HAP-1 (cell line): ENCODE results near the gene GARNL3.

Experiments used
- DNase-seq, 2 experiments: peaks; one replicate each; pipeline ENCODE4 v3.0.0-alpha.2; 2016 to 2020; ENCODE audit warnings: low spot score in 2 of 2
- H3K27me3 ChIP-seq: fragments of 250-450 bp; sonication (Bioruptor Pico); 2 replicates; pipeline ENCODE4 v1.5.1; 2020; ENCODE audit warnings: low read depth, mild to moderate bottlenecking, moderate library complexity
- H3K36me3 ChIP-seq: fragments of 250-450 bp; sonication (Bioruptor Pico); replicated peaks from 2 replicates; pipeline ENCODE4 v1.5.1; 2020; ENCODE audit warnings: mild to moderate bottlenecking
- H3K4me1 ChIP-seq: fragments of 250-450 bp; sonication (Bioruptor Pico); 2 replicates; pipeline ENCODE4 v1.5.1; 2020; ENCODE audit warnings: mild to moderate bottlenecking
- H3K4me3 ChIP-seq: fragments of 250-450 bp; sonication (Bioruptor Pico); 2 replicates; pipeline ENCODE4 v1.5.1; 2020; ENCODE audit warnings: mild to moderate bottlenecking, moderate library complexity
- H3K9me3 ChIP-seq: fragments of 250-450 bp; sonication (Bioruptor Pico); 2 replicates; pipeline ENCODE4 v1.5.1; 2020; ENCODE audit warnings: mild to moderate bottlenecking, moderate library complexity
- in situ Hi-C: fragments of 300-500 bp; cut with MboI; formaldehyde crosslinking; loops from 3 replicates; pipeline ENCODE4 v1.14.3; 2020; ENCODE audit warnings: low sequenced_read_pairs, inconsistent platforms, mixed read lengths

The GARNL3 gene

GRCh38 chr9:127277099-127277498 is 12.5 kb downstream of the GARNL3 start:
- Histone ChIP-seq H3K4me1 (peaks cover 6% of the 10 kb centered on the region; the same call in 1 of the 2 replicates), H3K9me3 (no peaks in the 10 kb centered on the region), H3K4me3 (no peak overlapping the region), H3K27me3 (no peaks in the 10 kb centered on the region), H3K36me3 (no peaks in the 10 kb centered on the region; the same call in 1 of the 2 replicates)
- DNase-seq = no peak
- in situ Hi-C loops = no loop called here

GRCh38 chr9:127277770-127278169 is 13.2 kb downstream of the GARNL3 start:
- in situ Hi-C loops = no loop called here
- Histone ChIP-seq H3K4me1 (peaks cover 6% of the 10 kb centered on the region; the same call in 1 of the 2 replicates), H3K9me3 (no peaks in the 10 kb centered on the region), H3K4me3 (no peak overlapping the region), H3K27me3 (no peaks in the 10 kb centered on the region), H3K36me3 (no peaks in the 10 kb centered on the region; the same call in 1 of the 2 replicates)
- no peak for DNase-seq

- DNase-seq = no peak
- H3K4me1 ChIP-seq = peaks cover 6% of the 10 kb centered on the region; the same call in 1 of the 2 replicates
- no peaks in the 10 kb centered on the region for H3K9me3 ChIP-seq
- H3K36me3 ChIP-seq = no peaks in the 10 kb centered on the region; the same call in 1 of the 2 replicates
- no peak overlapping the region for H3K4me3 ChIP-seq
- in situ Hi-C loops = no loop called here
- H3K27me3 ChIP-seq = no peaks in the 10 kb centered on the region
Measured at GRCh38 chr9:127278372-127278771, 13.8 kb downstream of the GARNL3 start.

GRCh38 chr9:127279717-127280285 is 15.2 kb downstream of the GARNL3 start:
- Histone ChIP-seq H3K36me3 (no peaks in the 10 kb centered on the region), H3K4me1 (peaks cover 6% of the 10 kb centered on the region; the same call in 1 of the 2 replicates), H3K27me3 (no peaks in the 10 kb centered on the region), H3K4me3 (no peak overlapping the region), H3K9me3 (no peaks in the 10 kb centered on the region)
- DNase-seq = no peak
- in situ Hi-C loops = no loop called here

- H3K4me3 ChIP-seq = no peak overlapping the region
- in situ Hi-C loops = no loop called here
- H3K9me3 ChIP-seq = no peaks in the 10 kb centered on the region
- H3K4me1 ChIP-seq = peaks cover 6% of the 10 kb centered on the region; the same call in 1 of the 2 replicates
- H3K27me3 ChIP-seq = no peaks in the 10 kb centered on the region
- DNase-seq = no peak
- H3K36me3 ChIP-seq = no peaks in the 10 kb centered on the region
Measured at GRCh38 chr9:127280880-127281660, 16.5 kb downstream of the GARNL3 start.

- H3K4me3 ChIP-seq = no peak overlapping the region
- no peaks in the 10 kb centered on the region for H3K36me3 ChIP-seq
- peaks cover 4% of the 10 kb centered on the region; the same call in 1 of the 2 replicates for H3K4me1 ChIP-seq
- DNase-seq = no peak
- no peaks in the 10 kb centered on the region for H3K9me3 ChIP-seq
- no peaks in the 10 kb centered on the region for H3K27me3 ChIP-seq
- in situ Hi-C loops = no loop called here
Measured at GRCh38 chr9:127281891-127282290, 17.3 kb downstream of the GARNL3 start.

GRCh38 chr9:127282611-127283010 is 18.0 kb downstream of the GARNL3 start:
- 0 out of 2 replicates have a peak, but pooled peaks cover 4% of the 10 kb centered on the region for H3K4me1 ChIP-seq

GRCh38 chr9:127283135-127283534 is 18.6 kb downstream of the GARNL3 start:
- DNase-seq = no peak
- in situ Hi-C loops = no loop called here
- no peaks in the 10 kb centered on the region for H3K9me3 ChIP-seq
- no peaks in the 10 kb centered on the region for H3K27me3 ChIP-seq
- H3K36me3 ChIP-seq = no peaks in the 10 kb centered on the region
- H3K4me3 ChIP-seq = no peak overlapping the region
- H3K4me1 ChIP-seq = 0 out of 2 replicates have a peak, but pooled peaks cover 4% of the 10 kb centered on the region

More at GRCh38 chr9:127282611-127283010, 18.0 kb downstream of the GARNL3 start:
- H3K4me3 ChIP-seq = no peak overlapping the region
- DNase-seq = no peak
- H3K9me3 ChIP-seq = no peaks in the 10 kb centered on the region
- no peaks in the 10 kb centered on the region for H3K36me3 ChIP-seq
- no peaks in the 10 kb centered on the region for H3K27me3 ChIP-seq
- in situ Hi-C loops = no loop called here

GRCh38 chr9:127283917-127284497 is 19.4 kb downstream of the GARNL3 start:
- H3K36me3 ChIP-seq = no peaks in the 10 kb centered on the region
- no peaks in the 10 kb centered on the region for H3K27me3 ChIP-seq
- H3K9me3 ChIP-seq = no peaks in the 10 kb centered on the region
- in situ Hi-C loops = no loop called here
- no peak overlapping the region for H3K4me3 ChIP-seq
- 0 out of 2 replicates have a peak, but pooled peaks cover 4% of the 10 kb centered on the region for H3K4me1 ChIP-seq
- DNase-seq = no peak

- Histone ChIP-seq H3K4me1 (no peaks in the 10 kb centered on the region), H3K4me3 (no peak overlapping the region), H3K9me3 (no peaks in the 10 kb centered on the region), H3K27me3 (no peaks in the 10 kb centered on the region), H3K36me3 (no peaks in the 10 kb centered on the region)
- in situ Hi-C loops = no loop called here
- DNase-seq = no peak
Measured at GRCh38 chr9:127285965-127286364, 21.4 kb downstream of the GARNL3 start.

GRCh38 chr9:127290561-127291065 is 26.0 kb downstream of the GARNL3 start:
- in situ Hi-C loops = no loop called here
- H3K27me3 ChIP-seq = no peaks in the 10 kb centered on the region
- H3K36me3 ChIP-seq = no peaks in the 10 kb centered on the region
- no peaks in the 10 kb centered on the region for H3K4me1 ChIP-seq
- DNase-seq = no peak
- no peak overlapping the region for H3K4me3 ChIP-seq
- H3K9me3 ChIP-seq = no peaks in the 10 kb centered on the region

- no peak for DNase-seq
- H3K27me3 ChIP-seq = no peaks in the 10 kb centered on the region
- in situ Hi-C loops = no loop called here
- no peak overlapping the region for H3K4me3 ChIP-seq
- no peaks in the 10 kb centered on the region for H3K9me3 ChIP-seq
- no peaks in the 10 kb centered on the region for H3K4me1 ChIP-seq
- no peaks in the 10 kb centered on the region for H3K36me3 ChIP-seq
Measured at GRCh38 chr9:127291246-127291778, 26.7 kb downstream of the GARNL3 start.

- in situ Hi-C loops = no loop called here
Measured at GRCh38 chr9:127292415-127292814, 27.8 kb downstream of the GARNL3 start.

More at GRCh38 chr9:127292415-127292814, 27.8 kb downstream of the GARNL3 start:
- Histone ChIP-seq H3K9me3 (no peaks in the 10 kb centered on the region), H3K27me3 (no peaks in the 10 kb centered on the region), H3K4me1 (no peaks in the 10 kb centered on the region), H3K4me3 (no peak overlapping the region), H3K36me3 (no peaks in the 10 kb centered on the region)
- DNase-seq = no peak
